HepG2 (cell line): Measurements from ENCODE around the gene MAP2K5. TPM values are rescaled to one million over a fixed set of nuclear protein-coding genes. Genes with fewer than 3 reads are reported as not detected.
A peak's percentile ranks its signal among the peaks of the same experiment; 100 is the strongest.

Source experiments
- AGO2 ChIP-seq: fragments of 200-400 bp; formaldehyde crosslinking; optimal IDR thresholded peaks from 2 replicates; pipeline ENCODE3; 2017; ENCODE audit warnings: mild to moderate bottlenecking, low read depth, low read length, moderate library complexity
- ARNT2 ChIP-seq: sonication (generic); formaldehyde crosslinking; IDR thresholded peaks from 2 replicates; pipeline ENCODE4 v1.8.0; 2022; ENCODE audit warnings: mild to moderate bottlenecking, low read depth, missing genetic modification reagents, moderate library complexity
- ATRX ChIP-seq: sonication (generic); formaldehyde crosslinking; IDR thresholded peaks from 2 replicates; pipeline ENCODE4 v1.4.0; 2020; ENCODE audit warnings: missing genetic modification reagents, borderline replicate concordance
- HMG20B ChIP-seq: conservative IDR thresholded peaks from 2 replicates; pipeline ENCODE4 v1.6.1; 2016; ENCODE audit warnings: missing genetic modification reagents, missing compliant biosample characterization
- KLF9 ChIP-seq: IDR thresholded peaks from 2 replicates; pipeline ENCODE4 v1.6.1; 2016; ENCODE audit warnings: low read depth
- MED13 ChIP-seq: sonication (generic); formaldehyde crosslinking; IDR thresholded peaks from 2 replicates; pipeline ENCODE4 v1.5.0; 2020; ENCODE audit warnings: missing genetic modification reagents
- NFE2L1 ChIP-seq: sonication (generic); formaldehyde crosslinking; IDR thresholded peaks from 2 replicates; pipeline ENCODE4 v1.4.0; 2020; ENCODE audit warnings: missing genetic modification reagents, mild to moderate bottlenecking, borderline replicate concordance
- NPAS2 ChIP-seq: sonication (generic); formaldehyde crosslinking; IDR thresholded peaks from 2 replicates; pipeline ENCODE4 v1.8.0; 2022; ENCODE audit warnings: mild to moderate bottlenecking, missing genetic modification reagents, borderline replicate concordance
- NR1H2 ChIP-seq: sonication (generic); formaldehyde crosslinking; IDR thresholded peaks from 2 replicates; pipeline ENCODE4 v1.8.1; 2022; ENCODE audit warnings: low read depth, missing genetic modification reagents, borderline replicate concordance
- SKI ChIP-seq: fragments of 450-650 bp; IDR thresholded peaks from one replicate; pipeline ENCODE4 v1.6.1; 2018; ENCODE audit warnings: mild to moderate bottlenecking; ENCODE audit not compliant: partially characterized antibody
- SMAD3 ChIP-seq: sonication (generic); formaldehyde crosslinking; IDR thresholded peaks from 2 replicates; pipeline ENCODE4 v1.4.0; 2020; ENCODE audit warnings: missing genetic modification reagents
- U2AF1 ChIP-seq: fragments of 200-400 bp; formaldehyde crosslinking; optimal IDR thresholded peaks from 2 replicates; pipeline ENCODE3; 2017; ENCODE audit warnings: mild to moderate bottlenecking, low read depth, low read length
- U2AF2 ChIP-seq: fragments of 200-400 bp; formaldehyde crosslinking; IDR thresholded peaks from 2 replicates; pipeline ENCODE4 v1.6.1; 2017; ENCODE audit warnings: low read depth, mild to moderate bottlenecking, low read length
- ZMYM4 ChIP-seq: sonication (generic); formaldehyde crosslinking; IDR thresholded peaks from 2 replicates; pipeline ENCODE4 v1.8.1; 2023; ENCODE audit warnings: mild to moderate bottlenecking, missing genetic modification reagents
- ZNF207 ChIP-seq: fragments of 450-650 bp; IDR thresholded peaks from 2 replicates; pipeline ENCODE4 v1.6.1; 2016; ENCODE audit warnings: antibody characterized with exemption, borderline replicate concordance
- ZNF543 ChIP-seq: sonication (generic); formaldehyde crosslinking; IDR thresholded peaks from 2 replicates; pipeline ENCODE4 v1.4.0; 2020; ENCODE audit warnings: mild to moderate bottlenecking, missing genetic modification reagents
- ZNF570 ChIP-seq: sonication (generic); formaldehyde crosslinking; IDR thresholded peaks from 2 replicates; pipeline ENCODE4 v1.4.0; 2020; ENCODE audit warnings: mild to moderate bottlenecking, missing genetic modification reagents, borderline replicate concordance
- ZNF605 ChIP-seq: sonication (generic); formaldehyde crosslinking; IDR thresholded peaks from 2 replicates; pipeline ENCODE4 v1.8.0; 2022; ENCODE audit warnings: mild to moderate bottlenecking, missing genetic modification reagents
- ZNF768 ChIP-seq: sonication (generic); formaldehyde crosslinking; IDR thresholded peaks from 2 replicates; pipeline ENCODE4 v1.4.0; 2020; ENCODE audit warnings: missing genetic modification reagents
- ZNF780A ChIP-seq: sonication (generic); formaldehyde crosslinking; IDR thresholded peaks from 2 replicates; pipeline ENCODE4 v1.8.0; 2022; ENCODE audit warnings: mild to moderate bottlenecking, missing genetic modification reagents, moderate library complexity
- polyA plus RNA-seq, 8 experiments: library from polyadenylated mRNA; depleted of rRNA in 3 of 8; stranded (reverse) in 7 of 8; unstranded in 1 of 8; fragments of >200 nt; fragmentation: Illumina TruSeq in 4 of 8; extraction: Trizol in 4 of 8; gene quantifications; 2 replicates each; pipeline versions ENCODE4 v1.2.1 to v1.2.3, GENCODE V29; 2011 to 2016; ENCODE audit warnings: low read depth in 4 of 8, missing spikeins in 1 of 8, mixed read lengths in 1 of 8; ENCODE audit not compliant: insufficient read depth in 1 of 8
- total RNA-seq, 5 experiments: library from RNA; depleted of rRNA; stranded (reverse); fragments of >200 nt; fragmentation: Illumina TruSeq; extraction: Trizol; gene quantifications; 2 replicates each; pipeline ENCODE4 v1.2.3, GENCODE V29; 2016; ENCODE audit warnings: low read depth in 1 of 5
- TF ChIP-seq, protein P1 (sequence below): sonication (generic); formaldehyde crosslinking; IDR thresholded peaks from 2 replicates; pipeline ENCODE4 v1.5.1; 2020; ENCODE audit warnings: missing genetic modification reagents, mild to moderate bottlenecking, borderline replicate concordance
- TF ChIP-seq, protein P2 (sequence below): sonication (generic); formaldehyde crosslinking; IDR thresholded peaks from 2 replicates; pipeline ENCODE4 v1.4.0; 2020; ENCODE audit warnings: missing genetic modification reagents
- TF ChIP-seq, protein P3 (sequence below): fragments of 450-650 bp; IDR thresholded peaks from 2 replicates; pipeline ENCODE4 v1.6.1; 2017; ENCODE audit warnings: mild to moderate bottlenecking
- TF ChIP-seq, protein P4 (sequence below): sonication (generic); formaldehyde crosslinking; IDR thresholded peaks from 2 replicates; pipeline ENCODE4 v1.4.0; 2020; ENCODE audit warnings: missing genetic modification reagents

Gene MAP2K5
- total and polyA plus RNA-seq, 2 of the 13 experiments (the other 11 are each of a cell fraction or from before 2014, with no cell fraction given) = 4.0 to 4.3 TPM

DNA sequence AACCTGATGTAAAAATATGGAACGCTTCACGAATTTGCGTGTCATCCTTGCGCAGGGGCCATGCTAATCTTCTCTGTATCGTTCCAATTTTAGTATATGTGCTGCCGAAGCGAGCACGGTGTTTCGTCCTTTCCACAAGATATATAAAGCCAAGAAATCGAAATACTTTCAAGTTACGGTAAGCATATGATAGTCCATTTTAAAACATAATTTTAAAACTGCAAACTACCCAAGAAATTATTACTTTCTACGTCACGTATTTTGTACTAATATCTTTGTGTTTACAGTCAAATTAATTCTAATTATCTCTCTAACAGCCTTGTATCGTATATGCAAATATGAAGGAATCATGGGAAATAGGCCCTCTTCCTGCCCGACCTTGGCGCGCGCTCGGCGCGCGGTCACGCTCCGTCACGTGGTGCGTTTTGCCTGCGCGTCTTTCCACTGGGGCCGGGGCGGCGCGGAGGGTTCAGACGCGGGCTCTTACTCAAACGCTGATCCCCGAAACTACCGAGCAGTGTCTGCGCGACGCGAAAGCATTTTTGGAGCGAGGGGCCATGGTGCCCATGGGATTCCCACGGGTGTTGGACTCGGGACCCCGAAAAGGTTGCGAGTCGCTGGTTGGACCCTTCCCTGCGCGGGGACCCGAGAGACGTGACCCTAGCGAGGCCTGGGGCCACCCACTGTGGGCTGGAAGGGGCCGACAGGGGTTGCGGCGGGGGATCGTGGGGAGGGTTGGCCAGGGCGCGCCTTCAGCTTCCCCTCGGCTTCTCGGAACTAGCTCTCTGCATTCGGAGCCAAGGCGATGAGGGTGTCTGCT is 297.6 kb downstream of the MAP2K5 start, which contains the start of gene RNU6-1 (continued):
- TF ChIP-seq, protein P1, sequence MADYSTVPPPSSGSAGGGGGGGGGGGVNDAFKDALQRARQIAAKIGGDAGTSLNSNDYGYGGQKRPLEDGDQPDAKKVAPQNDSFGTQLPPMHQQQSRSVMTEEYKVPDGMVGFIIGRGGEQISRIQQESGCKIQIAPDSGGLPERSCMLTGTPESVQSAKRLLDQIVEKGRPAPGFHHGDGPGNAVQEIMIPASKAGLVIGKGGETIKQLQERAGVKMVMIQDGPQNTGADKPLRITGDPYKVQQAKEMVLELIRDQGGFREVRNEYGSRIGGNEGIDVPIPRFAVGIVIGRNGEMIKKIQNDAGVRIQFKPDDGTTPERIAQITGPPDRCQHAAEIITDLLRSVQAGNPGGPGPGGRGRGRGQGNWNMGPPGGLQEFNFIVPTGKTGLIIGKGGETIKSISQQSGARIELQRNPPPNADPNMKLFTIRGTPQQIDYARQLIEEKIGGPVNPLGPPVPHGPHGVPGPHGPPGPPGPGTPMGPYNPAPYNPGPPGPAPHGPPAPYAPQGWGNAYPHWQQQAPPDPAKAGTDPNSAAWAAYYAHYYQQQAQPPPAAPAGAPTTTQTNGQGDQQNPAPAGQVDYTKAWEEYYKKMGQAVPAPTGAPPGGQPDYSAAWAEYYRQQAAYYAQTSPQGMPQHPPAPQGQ (CRISPR knock-in tag) = no peak
- TF ChIP-seq ZNF207 (no peak), ZNF605 (CRISPR knock-in tag) (peak; percentile 68), SKI (no peak), ZNF780A (CRISPR knock-in tag) (no peak), U2AF2 (no peak), ARNT2 (CRISPR knock-in tag) (0 out of 2 replicates have a peak, but pooled peaks have one; percentile 10), AGO2 (peak; percentile 67), NPAS2 (CRISPR knock-in tag) (no peak), MED13 (CRISPR knock-in tag) (no peak), NFE2L1 (CRISPR knock-in tag) (0 out of 2 replicates have a peak, but pooled peaks have one; percentile 45), KLF9 (CRISPR knock-in tag) (no peak), ZNF570 (no peak), NR1H2 (CRISPR knock-in tag) (no peak), ATRX (CRISPR knock-in tag) (no peak), SMAD3 (no peak), ZNF768 (CRISPR knock-in tag) (peak; percentile 54; the same call in 1 of the 2 replicates), ZMYM4 (peak; percentile 62), U2AF1 (no peak), HMG20B (CRISPR knock-in tag) (no peak), ZNF543 (CRISPR knock-in tag) (no peak)
- TF ChIP-seq, protein P2, sequence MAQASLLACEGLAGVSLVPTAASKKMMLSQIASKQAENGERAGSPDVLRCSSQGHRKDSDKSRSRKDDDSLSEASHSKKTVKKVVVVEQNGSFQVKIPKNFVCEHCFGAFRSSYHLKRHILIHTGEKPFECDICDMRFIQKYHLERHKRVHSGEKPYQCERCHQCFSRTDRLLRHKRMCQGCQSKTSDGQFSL (CRISPR knock-in tag) = no peak
- TF ChIP-seq, protein P3, sequence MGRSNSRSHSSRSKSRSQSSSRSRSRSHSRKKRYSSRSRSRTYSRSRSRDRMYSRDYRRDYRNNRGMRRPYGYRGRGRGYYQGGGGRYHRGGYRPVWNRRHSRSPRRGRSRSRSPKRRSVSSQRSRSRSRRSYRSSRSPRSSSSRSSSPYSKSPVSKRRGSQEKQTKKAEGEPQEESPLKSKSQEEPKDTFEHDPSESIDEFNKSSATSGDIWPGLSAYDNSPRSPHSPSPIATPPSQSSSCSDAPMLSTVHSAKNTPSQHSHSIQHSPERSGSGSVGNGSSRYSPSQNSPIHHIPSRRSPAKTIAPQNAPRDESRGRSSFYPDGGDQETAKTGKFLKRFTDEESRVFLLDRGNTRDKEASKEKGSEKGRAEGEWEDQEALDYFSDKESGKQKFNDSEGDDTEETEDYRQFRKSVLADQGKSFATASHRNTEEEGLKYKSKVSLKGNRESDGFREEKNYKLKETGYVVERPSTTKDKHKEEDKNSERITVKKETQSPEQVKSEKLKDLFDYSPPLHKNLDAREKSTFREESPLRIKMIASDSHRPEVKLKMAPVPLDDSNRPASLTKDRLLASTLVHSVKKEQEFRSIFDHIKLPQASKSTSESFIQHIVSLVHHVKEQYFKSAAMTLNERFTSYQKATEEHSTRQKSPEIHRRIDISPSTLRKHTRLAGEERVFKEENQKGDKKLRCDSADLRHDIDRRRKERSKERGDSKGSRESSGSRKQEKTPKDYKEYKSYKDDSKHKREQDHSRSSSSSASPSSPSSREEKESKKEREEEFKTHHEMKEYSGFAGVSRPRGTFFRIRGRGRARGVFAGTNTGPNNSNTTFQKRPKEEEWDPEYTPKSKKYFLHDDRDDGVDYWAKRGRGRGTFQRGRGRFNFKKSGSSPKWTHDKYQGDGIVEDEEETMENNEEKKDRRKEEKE = no peak
- TF ChIP-seq, protein P4, sequence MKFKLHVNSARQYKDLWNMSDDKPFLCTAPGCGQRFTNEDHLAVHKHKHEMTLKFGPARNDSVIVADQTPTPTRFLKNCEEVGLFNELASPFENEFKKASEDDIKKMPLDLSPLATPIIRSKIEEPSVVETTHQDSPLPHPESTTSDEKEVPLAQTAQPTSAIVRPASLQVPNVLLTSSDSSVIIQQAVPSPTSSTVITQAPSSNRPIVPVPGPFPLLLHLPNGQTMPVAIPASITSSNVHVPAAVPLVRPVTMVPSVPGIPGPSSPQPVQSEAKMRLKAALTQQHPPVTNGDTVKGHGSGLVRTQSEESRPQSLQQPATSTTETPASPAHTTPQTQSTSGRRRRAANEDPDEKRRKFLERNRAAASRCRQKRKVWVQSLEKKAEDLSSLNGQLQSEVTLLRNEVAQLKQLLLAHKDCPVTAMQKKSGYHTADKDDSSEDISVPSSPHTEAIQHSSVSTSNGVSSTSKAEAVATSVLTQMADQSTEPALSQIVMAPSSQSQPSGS = no peak
